Measurements from ENCODE around the gene PDHB. TPM values are rescaled to one million over a fixed set of nuclear protein-coding genes. Genes with fewer than 3 reads are reported as not detected.
A peak's percentile ranks its signal among the peaks of the same experiment; 100 is the strongest.

The PDHB gene
- total RNA-seq, 5 donors from 2014 or later (not counting 1 experiment from before 2014, with no cell fraction given), result 27.0 to 54.2 (median 49.2) TPM

DNA sequence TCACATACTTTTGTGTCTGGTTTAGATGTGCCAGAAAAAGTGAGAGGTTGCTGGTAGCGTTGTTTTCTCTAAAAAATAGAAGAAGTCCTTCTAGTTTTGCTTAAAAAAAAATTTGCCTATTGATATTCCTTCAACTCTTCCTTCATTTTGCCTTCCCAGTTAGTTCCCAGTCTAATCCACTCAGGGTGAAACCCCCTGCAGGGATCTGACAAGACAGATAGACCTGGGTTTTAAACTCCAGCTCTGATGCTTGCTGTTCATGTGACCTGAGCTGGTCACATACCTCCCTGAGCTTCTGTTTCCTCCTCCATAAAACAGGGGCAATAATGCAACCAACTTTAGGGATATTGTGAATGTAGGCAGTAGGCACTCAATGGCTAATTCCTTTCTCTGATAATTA, 39.6 kb upstream of the PDHB start:
- Mint-ChIP-seq H3K9me3 (no peaks in the 10 kb centered on the region), H3K4me1 (peaks cover 20 to 42% (median 41%) of the 10 kb centered on the region in 3 donors), H3K27ac (peak overlapping the region; percentile 61 to 85), H3K27me3 (no peaks in the 10 kb centered on the region), H3K36me3 (no peaks in the 10 kb centered on the region), H3K4me3 (no peak overlapping the region)
- DNase-seq, result no peak
- H3K9me3 ChIP-seq, result no peaks in the 10 kb centered on the region
- H3K4me3 ChIP-seq (ENCODE audit: control insufficient read depth in 1 of 2, extremely low read depth in 1 of 2, low read length in 1 of 2), result no peak overlapping the region
- ATAC-seq (replicated peaks in 1 of 4), result no peak
- ChIA-PET POLR2A (no interaction called here), CTCF (no interaction called here)
- H3K27me3 ChIP-seq (replicated peaks in 1 of 2; ENCODE audit: control insufficient read depth in 2 of 2, extremely low read depth in 1 of 2, insufficient read depth in 2 of 2, low read length in 1 of 2), result no peaks in the 10 kb centered on the region
- no CpG with 5 or more reads among the region's 1 CpG for WGBS (ENCODE audit: insufficient coverage)
- no peak overlapping the region for H3K27ac ChIP-seq (ENCODE audit: low read length)
- H3K36me3 ChIP-seq (ENCODE audit: control insufficient read depth in 2 of 2, extremely low read depth in 1 of 2, insufficient read depth in 1 of 2, low read length in 1 of 2), result no peaks in the 10 kb centered on the region
- H3K4me1 ChIP-seq (ENCODE audit: control insufficient read depth in 1 of 2, extremely low read depth in 1 of 2, insufficient read depth in 2 of 2, low read length in 2 of 2), result peaks cover 0 to 27% of the 10 kb centered on the region in 2 experiments

DNA sequence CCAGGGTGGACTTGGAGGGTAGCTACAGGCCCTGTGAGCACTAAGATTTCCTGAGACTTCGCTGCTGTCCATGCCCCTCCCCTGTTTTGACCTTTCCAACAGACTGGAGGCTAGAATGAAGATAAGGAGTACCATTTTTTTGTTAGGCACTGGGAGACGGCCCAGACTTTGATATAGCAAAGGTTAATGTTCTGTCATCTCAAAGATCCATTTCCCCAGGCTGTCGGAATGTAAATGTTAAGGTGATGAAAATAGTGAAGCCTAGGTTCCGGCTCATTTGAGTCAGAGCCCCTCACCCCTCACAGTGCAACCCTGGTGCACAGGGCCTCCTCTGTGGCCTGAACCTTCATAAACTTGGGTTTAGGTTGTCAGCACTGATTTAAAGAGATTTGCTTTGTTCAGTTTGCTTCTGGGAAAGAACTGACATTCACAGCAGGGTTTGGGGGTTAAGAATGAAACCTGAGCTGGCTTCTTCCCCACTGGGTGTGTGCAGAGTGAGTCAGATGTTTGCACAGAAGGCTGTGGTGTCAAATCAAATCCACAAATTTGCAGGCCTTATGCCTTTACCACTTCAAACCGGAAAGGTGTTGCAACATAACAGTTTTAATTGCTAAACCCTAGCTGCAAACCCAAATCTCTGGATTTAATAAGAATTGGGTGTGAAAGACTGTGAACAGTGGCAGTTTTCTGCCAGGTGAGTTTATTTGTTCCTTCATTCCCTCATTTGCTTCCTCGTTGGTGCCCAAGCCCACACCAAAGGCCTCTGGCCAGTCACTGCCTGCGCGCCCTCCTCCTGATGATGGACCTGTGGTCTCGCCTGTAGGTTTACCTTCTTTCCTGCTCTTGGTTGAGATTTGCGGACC, 37.6 kb upstream of the PDHB start:
- Histone ChIP-seq H3K4me3 (ENCODE audit: control insufficient read depth in 1 of 2, extremely low read depth in 1 of 2, low read length in 1 of 2) (no peak overlapping the region), H3K4me1 (ENCODE audit: control insufficient read depth in 1 of 2, extremely low read depth in 1 of 2, insufficient read depth in 2 of 2, low read length in 2 of 2) (peaks cover 0 to 27% of the 10 kb centered on the region in 2 experiments), H3K27me3 (replicated peaks in 1 of 2; ENCODE audit: control insufficient read depth in 2 of 2, extremely low read depth in 1 of 2, insufficient read depth in 2 of 2, low read length in 1 of 2) (no peaks in the 10 kb centered on the region), H3K9me3 (no peaks in the 10 kb centered on the region), H3K36me3 (ENCODE audit: control insufficient read depth in 2 of 2, extremely low read depth in 1 of 2, insufficient read depth in 1 of 2, low read length in 1 of 2) (no peaks in the 10 kb centered on the region), H3K27ac (ENCODE audit: low read length) (peak overlapping the region; percentile 27)
- Mint-ChIP-seq H3K4me1 (peaks cover 20 to 42% (median 41%) of the 10 kb centered on the region in 3 donors), H3K9me3 (no peaks in the 10 kb centered on the region), H3K27me3 (no peaks in the 10 kb centered on the region), H3K4me3 (peak overlapping the region in 2 of 3 donors; percentile 25 to 37), H3K36me3 (no peaks in the 10 kb centered on the region), H3K27ac (peak overlapping the region; percentile 89 to 93)
- CTCF ChIA-PET, result interaction anchor here (1.0 to 1.4 kb wide), 2 partner anchors 8 to 147 kb away, joined by 3 to 4 read pairs; no protein-coding TSS in a partner anchor
- POLR2A ChIA-PET, result interaction anchor here in 1 of 2 donors (0.6 kb wide), 1 partner anchor 24 kb away, joined by 6 read pairs; no protein-coding TSS in a partner anchor
- WGBS (ENCODE audit: insufficient coverage), result 89% methylated on average over 1 of the region's 10 CpGs
- DNase-seq (peak in 21 of 35 experiments; percentile 3 to 57 (median 24)), ATAC-seq (replicated peaks in 1 of 4) (peak; percentile 75 to 99 (median 93))

DNA sequence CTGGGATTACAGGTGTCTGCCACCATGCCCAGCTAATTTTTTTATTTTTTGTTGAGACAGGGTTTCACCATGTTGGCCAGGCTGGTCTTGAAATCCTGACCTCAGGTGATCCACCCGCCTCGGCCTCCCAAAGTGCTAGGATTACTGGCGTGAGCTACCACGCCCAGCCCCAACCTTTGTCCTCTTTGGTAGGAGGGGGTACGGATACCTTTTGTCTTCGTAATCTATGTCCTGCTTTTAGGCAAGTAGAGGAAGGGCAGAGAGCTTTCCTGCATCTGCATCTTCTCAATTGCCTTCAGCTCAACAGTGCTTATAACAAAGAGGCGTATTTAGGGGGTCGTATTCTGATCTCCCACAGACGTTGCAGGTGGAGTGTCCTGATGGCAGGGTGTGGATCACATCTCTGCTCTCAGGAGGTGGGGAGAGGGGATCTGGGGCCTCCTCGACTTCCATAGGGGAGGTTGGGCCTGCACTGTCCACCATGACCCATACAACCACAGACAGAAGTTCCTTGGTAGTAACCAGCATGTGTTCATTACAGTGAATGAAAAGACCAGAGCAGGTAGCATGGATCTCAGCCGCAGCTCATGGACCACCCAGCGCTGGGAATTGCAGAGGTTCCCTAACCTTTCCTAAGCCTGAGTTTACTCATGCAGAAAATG, 36.9 kb upstream of the PDHB start:
- H3K27ac ChIP-seq (ENCODE audit: low read length), result peak overlapping the region; percentile 27
- WGBS (ENCODE audit: insufficient coverage), result 92% methylated on average over 5 of the region's 12 CpGs
- ATAC-seq (replicated peaks in 1 of 4) (no peak), DNase-seq (no peak)
- ChIA-PET POLR2A (interaction anchor here in 1 of 2 donors (0.6 kb wide), 1 partner anchor 25 kb away, joined by 6 read pairs; no protein-coding TSS in a partner anchor), CTCF (interaction anchor here in 1 of 2 donors (1.0 kb wide), 1 partner anchor 146 kb away, joined by 3 read pairs; no protein-coding TSS in a partner anchor)
- H3K9me3 ChIP-seq, result no peaks in the 10 kb centered on the region
- Mint-ChIP-seq H3K4me1 (peaks cover 20 to 42% (median 41%) of the 10 kb centered on the region in 3 donors), H3K27me3 (no peaks in the 10 kb centered on the region), H3K27ac (peak overlapping the region; percentile 89 to 93), H3K9me3 (no peaks in the 10 kb centered on the region), H3K4me3 (no peak overlapping the region), H3K36me3 (no peaks in the 10 kb centered on the region)
- no peak overlapping the region for H3K4me3 ChIP-seq (ENCODE audit: control insufficient read depth in 1 of 2, extremely low read depth in 1 of 2, low read length in 1 of 2)
- peaks cover 0 to 27% of the 10 kb centered on the region in 2 experiments for H3K4me1 ChIP-seq (ENCODE audit: control insufficient read depth in 1 of 2, extremely low read depth in 1 of 2, insufficient read depth in 2 of 2, low read length in 2 of 2)
- H3K27me3 ChIP-seq (replicated peaks in 1 of 2; ENCODE audit: control insufficient read depth in 2 of 2, extremely low read depth in 1 of 2, insufficient read depth in 2 of 2, low read length in 1 of 2), result no peaks in the 10 kb centered on the region
- no peaks in the 10 kb centered on the region for H3K36me3 ChIP-seq (ENCODE audit: control insufficient read depth in 2 of 2, extremely low read depth in 1 of 2, insufficient read depth in 1 of 2, low read length in 1 of 2)

DNA sequence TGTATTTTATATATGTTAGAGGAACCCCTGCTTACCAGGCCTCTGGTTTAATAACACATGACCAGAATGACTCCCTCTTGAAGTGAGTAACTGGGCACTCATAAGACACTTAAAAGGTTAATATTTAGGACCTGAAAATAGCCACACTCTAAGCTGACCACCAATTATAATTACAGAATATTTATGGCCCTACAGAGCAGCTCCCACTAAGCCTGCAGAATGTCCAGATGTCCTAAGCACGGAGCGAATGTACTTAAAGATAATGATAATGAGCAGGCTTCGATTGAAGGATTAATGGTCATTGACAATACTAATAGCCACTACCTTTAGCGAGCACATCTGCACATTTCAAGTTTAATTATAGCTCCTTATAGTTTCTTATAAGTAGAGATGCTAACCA, 35.5 kb upstream of the PDHB start:
- no peaks in the 10 kb centered on the region for H3K36me3 ChIP-seq (ENCODE audit: control insufficient read depth in 2 of 2, extremely low read depth in 1 of 2, insufficient read depth in 1 of 2, low read length in 1 of 2)

DNA sequence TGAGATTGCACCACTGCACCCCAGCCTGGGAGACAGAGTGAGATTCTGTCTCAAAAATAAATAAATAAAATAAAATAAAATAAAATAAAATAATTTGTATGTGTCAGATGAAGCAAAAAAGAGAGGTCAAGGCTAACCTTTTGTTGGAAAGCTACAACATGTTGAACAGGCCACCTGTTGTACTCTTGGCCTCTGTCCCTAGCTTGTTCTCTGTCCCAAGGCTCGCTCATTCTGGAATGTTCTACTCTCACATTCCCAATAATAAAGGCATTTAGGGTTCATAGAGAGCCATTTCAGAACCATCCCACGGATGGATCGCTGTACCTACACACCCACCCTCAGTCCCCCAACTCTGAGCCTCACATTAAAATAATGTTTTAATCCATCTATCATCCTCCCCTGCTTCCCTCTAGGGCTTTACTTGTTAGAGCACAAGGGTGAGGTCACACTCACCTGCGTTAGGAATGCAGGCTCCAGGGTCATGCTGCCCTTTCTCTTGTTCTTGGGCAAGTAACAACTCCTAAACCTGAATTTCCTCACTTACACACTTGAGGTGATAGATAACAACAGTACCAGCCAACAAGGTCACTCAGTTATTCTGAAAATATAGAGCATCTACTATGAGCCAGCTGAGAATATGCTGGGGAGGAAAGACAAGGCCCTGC, 33.4 kb upstream of the PDHB start:
- peaks cover 0 to 30% of the 10 kb centered on the region in 2 experiments for H3K4me1 ChIP-seq (ENCODE audit: control insufficient read depth in 1 of 2, extremely low read depth in 1 of 2, insufficient read depth in 2 of 2, low read length in 2 of 2)
- H3K27me3 ChIP-seq (replicated peaks in 1 of 2; ENCODE audit: control insufficient read depth in 2 of 2, extremely low read depth in 1 of 2, insufficient read depth in 2 of 2, low read length in 1 of 2), result no peaks in the 10 kb centered on the region
- 100% methylated on average over 4 of the region's 4 CpGs for WGBS (ENCODE audit: insufficient coverage)
- H3K4me3 Mint-ChIP-seq, result no peak overlapping the region
- no peaks in the 10 kb centered on the region for H3K9me3 Mint-ChIP-seq
- H3K36me3 Mint-ChIP-seq, result no peaks in the 10 kb centered on the region
- H3K4me1 Mint-ChIP-seq, result peaks cover 8 to 27% (median 26%) of the 10 kb centered on the region in 3 donors
- H3K27ac Mint-ChIP-seq, result no peak overlapping the region
- ChIA-PET CTCF (no interaction called here), POLR2A (no interaction called here)
- no peaks in the 10 kb centered on the region for H3K36me3 ChIP-seq (ENCODE audit: control insufficient read depth in 2 of 2, extremely low read depth in 1 of 2, insufficient read depth in 1 of 2, low read length in 1 of 2)
- H3K27ac ChIP-seq (ENCODE audit: low read length), result no peak overlapping the region
- H3K9me3 ChIP-seq, result no peaks in the 10 kb centered on the region
- DNase-seq (no peak), ATAC-seq (replicated peaks in 1 of 4) (no peak)
- no peak overlapping the region for H3K4me3 ChIP-seq (ENCODE audit: control insufficient read depth in 1 of 2, extremely low read depth in 1 of 2, low read length in 1 of 2)
- H3K27me3 Mint-ChIP-seq, result no peaks in the 10 kb centered on the region

More for the DNA sequence above, 35.5 kb upstream of the PDHB start:
- Mint-ChIP-seq H3K4me1 (peaks cover 13 to 32% (median 28%) of the 10 kb centered on the region in 3 donors), H3K27me3 (no peaks in the 10 kb centered on the region), H3K4me3 (no peak overlapping the region), H3K36me3 (no peaks in the 10 kb centered on the region), H3K27ac (no peak overlapping the region), H3K9me3 (no peaks in the 10 kb centered on the region)
- no CpG with 5 or more reads among the region's 4 CpGs for WGBS (ENCODE audit: insufficient coverage)
- POLR2A ChIA-PET, result no interaction called here
- no peaks in the 10 kb centered on the region for H3K9me3 ChIP-seq
- DNase-seq (no peak), ATAC-seq (replicated peaks in 1 of 4) (no peak)
- H3K27ac ChIP-seq (ENCODE audit: low read length), result no peak overlapping the region
- CTCF ChIA-PET, result interaction anchor here in 1 of 2 donors (0.6 kb wide), 1 partner anchor 1321 kb away, joined by 6 read pairs; no protein-coding TSS in a partner anchor
- no peak overlapping the region for H3K4me3 ChIP-seq (ENCODE audit: control insufficient read depth in 1 of 2, extremely low read depth in 1 of 2, low read length in 1 of 2)
- peaks cover 0 to 27% of the 10 kb centered on the region in 2 experiments for H3K4me1 ChIP-seq (ENCODE audit: control insufficient read depth in 1 of 2, extremely low read depth in 1 of 2, insufficient read depth in 2 of 2, low read length in 2 of 2)
- H3K27me3 ChIP-seq (replicated peaks in 1 of 2; ENCODE audit: control insufficient read depth in 2 of 2, extremely low read depth in 1 of 2, insufficient read depth in 2 of 2, low read length in 1 of 2), result no peaks in the 10 kb centered on the region

DNA sequence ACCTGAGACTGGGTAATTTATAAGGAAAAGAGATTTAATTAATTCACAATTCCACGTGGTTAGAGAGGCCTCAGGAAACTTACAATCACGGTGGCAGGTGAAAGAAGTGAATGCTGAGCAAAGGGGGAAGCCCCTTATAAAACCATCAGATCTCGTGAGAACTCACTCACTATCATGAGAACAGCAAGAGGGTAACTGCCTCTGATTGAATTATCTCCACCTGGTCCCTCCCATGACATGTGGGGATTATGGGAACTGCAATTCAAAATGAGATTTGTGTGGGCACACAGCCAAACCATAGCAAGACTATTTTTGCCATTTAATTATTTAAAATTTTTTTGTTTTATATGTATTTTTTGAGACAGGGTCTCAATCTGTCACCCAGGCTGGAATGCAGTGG, 31.2 kb upstream of the PDHB start:
- no CpG with 5 or more reads among the region's 3 CpGs for WGBS (ENCODE audit: insufficient coverage)
- Mint-ChIP-seq H3K9me3 (no peaks in the 10 kb centered on the region), H3K4me3 (no peak overlapping the region), H3K27ac (no peak overlapping the region), H3K36me3 (no peaks in the 10 kb centered on the region), H3K4me1 (peaks cover 4 to 10% (median 9%) of the 10 kb centered on the region in 3 donors), H3K27me3 (no peaks in the 10 kb centered on the region)
- DNase-seq (no peak), ATAC-seq (replicated peaks in 1 of 4) (no peak)
- Histone ChIP-seq H3K27me3 (replicated peaks in 1 of 2; ENCODE audit: control insufficient read depth in 2 of 2, extremely low read depth in 1 of 2, insufficient read depth in 2 of 2, low read length in 1 of 2) (no peaks in the 10 kb centered on the region), H3K9me3 (no peaks in the 10 kb centered on the region), H3K4me1 (ENCODE audit: control insufficient read depth in 1 of 2, extremely low read depth in 1 of 2, insufficient read depth in 2 of 2, low read length in 2 of 2) (peaks cover 0 to 8% of the 10 kb centered on the region in 2 experiments), H3K27ac (ENCODE audit: low read length) (no peak overlapping the region), H3K36me3 (ENCODE audit: control insufficient read depth in 2 of 2, extremely low read depth in 1 of 2, insufficient read depth in 1 of 2, low read length in 1 of 2) (no peaks in the 10 kb centered on the region), H3K4me3 (ENCODE audit: control insufficient read depth in 1 of 2, extremely low read depth in 1 of 2, low read length in 1 of 2) (no peak overlapping the region)
- CTCF ChIA-PET, result no interaction called here
- POLR2A ChIA-PET, result no interaction called here

Data from T-cell (primary cell).